Esophagus squamous epithelium (tissue), 5 donors: ENCODE measurements around the gene CAPN12. TPM values are rescaled to one million over a fixed set of nuclear protein-coding genes. Genes with fewer than 3 reads are reported as not detected.

Experiments
- DNase-seq: peaks from one replicate; lab custom pipeline; 2025; lab: John Stamatoyannopoulos, UW
- H3K27ac ChIP-seq, 4 donors: fragments of 200-600 bp; sonication (generic); one replicate each; pipeline ENCODE4 v1.5.1; 2016 to 2019; ENCODE audit warnings: mild to moderate bottlenecking in 1 of 4
- H3K27me3 ChIP-seq, 4 donors: fragments of 200-600 bp; sonication (generic); 1 replicate in 3 of 4; 2 replicates in 1 of 4; pipeline versions ENCODE4 v1.5.1 to v1.6.0; 2017 to 2021; ENCODE audit warnings: antibody characterized with exemption in 1 of 4
- H3K36me3 ChIP-seq, 3 donors: fragments of 200-600 bp; sonication (generic); one replicate each; pipeline ENCODE4 v1.5.1; 2016 to 2019
- H3K4me1 ChIP-seq, 3 donors: fragments of 200-600 bp; sonication (generic); one replicate each; pipeline ENCODE4 v1.5.1; 2017 to 2019
- H3K4me3 ChIP-seq, 4 donors: fragments of 200-600 bp; sonication (generic); 1 replicate in 3 of 4; 2 replicates in 1 of 4; pipeline ENCODE4 v1.5.1; 2016 to 2019; ENCODE audit warnings: mild to moderate bottlenecking in 2 of 4, moderate library complexity in 1 of 4
- H3K9me3 ChIP-seq, 3 donors: fragments of 200-600 bp; sonication (generic); one replicate each; pipeline ENCODE4 v1.5.1; 2016 to 2019
- POLR2A ChIP-seq, 4 donors: fragments of 450-650 bp; IDR thresholded peaks; one replicate each; pipeline ENCODE4 v1.6.1; 2017; ENCODE audit warnings: antibody characterized with exemption in 4 of 4, mild to moderate bottlenecking in 4 of 4, moderate library complexity in 3 of 4
- WGBS, 2 donors: methylation state at CpG; one replicate each; pipeline ENCODE4 v1.1.5; 2018; 5-methylcytosine and 5-hydroxymethylcytosine counted together
- intact Hi-C: fragments of 100-400 bp; cut with DNase I; formaldehyde crosslinking; loops from one replicate; pipeline ENCODE4 v1.15.0; 2022
- total RNA-seq, 4 donors: library from RNA; depleted of rRNA; stranded (reverse); fragments of >200 nt; gene quantifications; one replicate each; pipeline ENCODE4 v1.1.0, GENCODE V29; 2016
- TF ChIP-seq, protein P1 (sequence below), 6 experiments: fragments of 450-650 bp in 4 of 6; fragments of 200-600 bp in 2 of 6; sonication (generic) in 2 of 6; IDR thresholded peaks; one replicate each; pipeline ENCODE4 v1.5.1; 2016 to 2019; ENCODE audit warnings: antibody characterized with exemption in 6 of 6, mild to moderate bottlenecking in 4 of 6, moderate library complexity in 4 of 6
- donor health status: DM: yes; HTN: yes; CAD: no.

Gene CAPN12
- total RNA-seq, 4 donors from 2014 or later: 1.5 to 4.2 (median 1.8) TPM

- intact Hi-C loops: no loop called here
- no peaks in the 10 kb centered on the region for H3K9me3 ChIP-seq
- TF ChIP-seq POLR2A (IDR thresholded peaks at IDR 0.05): no peak
- TF ChIP-seq, protein P1, sequence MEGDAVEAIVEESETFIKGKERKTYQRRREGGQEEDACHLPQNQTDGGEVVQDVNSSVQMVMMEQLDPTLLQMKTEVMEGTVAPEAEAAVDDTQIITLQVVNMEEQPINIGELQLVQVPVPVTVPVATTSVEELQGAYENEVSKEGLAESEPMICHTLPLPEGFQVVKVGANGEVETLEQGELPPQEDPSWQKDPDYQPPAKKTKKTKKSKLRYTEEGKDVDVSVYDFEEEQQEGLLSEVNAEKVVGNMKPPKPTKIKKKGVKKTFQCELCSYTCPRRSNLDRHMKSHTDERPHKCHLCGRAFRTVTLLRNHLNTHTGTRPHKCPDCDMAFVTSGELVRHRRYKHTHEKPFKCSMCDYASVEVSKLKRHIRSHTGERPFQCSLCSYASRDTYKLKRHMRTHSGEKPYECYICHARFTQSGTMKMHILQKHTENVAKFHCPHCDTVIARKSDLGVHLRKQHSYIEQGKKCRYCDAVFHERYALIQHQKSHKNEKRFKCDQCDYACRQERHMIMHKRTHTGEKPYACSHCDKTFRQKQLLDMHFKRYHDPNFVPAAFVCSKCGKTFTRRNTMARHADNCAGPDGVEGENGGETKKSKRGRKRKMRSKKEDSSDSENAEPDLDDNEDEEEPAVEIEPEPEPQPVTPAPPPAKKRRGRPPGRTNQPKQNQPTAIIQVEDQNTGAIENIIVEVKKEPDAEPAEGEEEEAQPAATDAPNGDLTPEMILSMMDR (IDR thresholded peaks at IDR 0.05): no peak
- no peak overlapping the region for H3K4me3 ChIP-seq
- DNase-seq: no peak
- H3K4me1 ChIP-seq: peaks cover 3 to 64% (median 6%) of the 10 kb centered on the region in 3 donors
- H3K27me3 ChIP-seq: no peaks in the 10 kb centered on the region
- 85 to 91% methylated on average over 6 to 11 of the region's 17 CpGs for WGBS, 2 donors
- peaks cover 71 to 99% (median 72%) of the 10 kb centered on the region in 3 donors for H3K36me3 ChIP-seq
- H3K27ac ChIP-seq: peak overlapping the region in 3 of 4 donors; percentile 49 to 68 (median 65)
Measured at GRCh38 chr19:38727306-38727867, 16.9 kb downstream of the CAPN12 start.

GRCh38 chr19:38726761-38727301 lies 17.4 kb downstream of the CAPN12 start:
- Histone ChIP-seq H3K36me3 (peaks cover 77 to 100% (median 78%) of the 10 kb centered on the region in 3 donors), H3K4me3 (no peak overlapping the region), H3K4me1 (peaks cover 3 to 64% (median 6%) of the 10 kb centered on the region in 3 donors), H3K27me3 (no peaks in the 10 kb centered on the region), H3K9me3 (no peaks in the 10 kb centered on the region), H3K27ac (peak overlapping the region in 3 of 4 donors; percentile 49 to 68 (median 65))
- no peak for DNase-seq
- 88 to 89% methylated on average over 16 to 18 of the region's 30 CpGs for WGBS, 2 donors
- intact Hi-C loops: no loop called here
- TF ChIP-seq POLR2A (IDR thresholded peaks at IDR 0.05): no peak
- TF ChIP-seq, protein P1 (IDR thresholded peaks at IDR 0.05): no peak

DNA sequence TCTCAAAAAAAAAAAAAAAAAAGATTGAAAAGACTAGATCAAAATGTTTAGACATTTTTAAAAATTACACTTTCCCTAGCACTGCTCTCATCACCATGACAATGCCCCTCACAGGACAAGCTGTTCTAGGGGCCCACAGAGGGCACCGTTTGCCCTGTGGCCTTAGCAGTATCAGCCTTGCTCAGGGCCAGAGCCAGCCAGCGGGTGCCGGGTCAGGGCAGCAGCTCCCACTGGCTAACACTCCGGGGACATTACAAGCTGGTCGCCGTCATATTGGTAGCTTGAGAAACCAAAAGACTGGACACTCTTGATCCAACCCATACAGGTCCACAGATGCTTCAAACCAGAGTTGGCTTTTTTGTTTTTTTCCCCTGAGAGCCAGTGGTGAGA lies 18.0 kb downstream of the CAPN12 start:
- H3K4me1 ChIP-seq: peaks cover 3 to 64% (median 6%) of the 10 kb centered on the region in 3 donors
- 87 to 92% methylated on average over 6 of the region's 6 CpGs for WGBS, 2 donors
- H3K9me3 ChIP-seq: no peaks in the 10 kb centered on the region
- DNase-seq: no peak
- peak overlapping the region in 3 of 4 donors; percentile 49 to 68 (median 65) for H3K27ac ChIP-seq
- no peak overlapping the region for H3K4me3 ChIP-seq
- H3K27me3 ChIP-seq: no peaks in the 10 kb centered on the region
- TF ChIP-seq, protein P1 (IDR thresholded peaks at IDR 0.05): no peak
- no peak for TF ChIP-seq POLR2A (IDR thresholded peaks at IDR 0.05)
- intact Hi-C loops: no loop called here
- H3K36me3 ChIP-seq: peaks cover 75 to 100% (median 84%) of the 10 kb centered on the region in 3 donors

DNA sequence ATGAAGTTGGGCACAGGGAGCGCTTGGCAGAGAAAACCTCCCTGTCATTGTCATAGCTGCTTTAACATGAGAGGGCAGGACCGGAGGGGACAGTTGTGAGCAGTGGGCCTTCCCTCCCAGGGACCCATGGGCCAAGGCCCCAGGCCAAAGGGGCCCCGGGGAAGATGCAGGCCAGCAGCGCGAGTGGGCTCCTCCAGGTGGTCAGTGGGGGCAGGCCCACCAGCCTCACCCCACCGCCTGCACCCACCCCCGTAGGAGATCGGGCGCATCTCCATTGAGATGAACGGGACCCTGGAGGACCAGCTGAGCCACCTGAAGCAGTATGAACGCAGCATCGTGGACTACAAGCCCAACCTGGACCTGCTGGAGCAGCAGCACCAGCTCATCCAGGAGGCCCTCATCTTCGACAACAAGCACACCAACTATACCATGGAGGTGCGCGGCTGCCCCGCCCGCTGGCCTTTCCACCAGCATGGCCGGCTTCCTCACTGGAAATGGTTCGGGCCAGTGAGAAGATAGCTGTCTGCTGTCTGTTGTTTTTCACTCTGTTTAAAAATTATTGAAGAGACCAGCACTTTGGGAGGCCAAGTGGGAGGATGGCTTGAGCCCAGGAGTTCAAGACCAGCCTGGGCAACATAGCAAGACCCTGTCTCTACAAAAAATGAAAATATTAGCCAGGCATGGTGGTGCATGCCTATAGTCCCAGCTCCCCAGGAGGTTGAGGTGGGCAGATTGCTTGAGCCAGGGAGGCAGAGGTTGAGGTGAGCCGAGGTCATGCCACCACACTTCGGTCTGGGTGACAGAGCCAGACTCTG lies 18.6 kb downstream of the CAPN12 start:
- H3K9me3 ChIP-seq: no peaks in the 10 kb centered on the region
- H3K27ac ChIP-seq: peak overlapping the region in 3 of 4 donors; percentile 16 to 65 (median 49)
- H3K27me3 ChIP-seq: no peaks in the 10 kb centered on the region
- peaks cover 3 to 64% (median 6%) of the 10 kb centered on the region in 3 donors for H3K4me1 ChIP-seq
- H3K4me3 ChIP-seq: no peak overlapping the region
- peaks cover 71 to 100% (median 84%) of the 10 kb centered on the region in 3 donors for H3K36me3 ChIP-seq
- intact Hi-C loops: no loop called here
- TF ChIP-seq, protein P1 (IDR thresholded peaks at IDR 0.05): no peak
- TF ChIP-seq POLR2A (IDR thresholded peaks at IDR 0.05): no peak
- no peak for DNase-seq
- WGBS, 2 donors: 75 to 93% methylated on average over 2 to 9 of the region's 21 CpGs
